ENCODE results near the gene SERPINB1.
"Not testable (repeated sequence)": the region's sequence is repeated elsewhere in the genome, so short reads cannot be mapped to it uniquely, and the experiment has no call there.

Gene SERPINB1

DNA sequence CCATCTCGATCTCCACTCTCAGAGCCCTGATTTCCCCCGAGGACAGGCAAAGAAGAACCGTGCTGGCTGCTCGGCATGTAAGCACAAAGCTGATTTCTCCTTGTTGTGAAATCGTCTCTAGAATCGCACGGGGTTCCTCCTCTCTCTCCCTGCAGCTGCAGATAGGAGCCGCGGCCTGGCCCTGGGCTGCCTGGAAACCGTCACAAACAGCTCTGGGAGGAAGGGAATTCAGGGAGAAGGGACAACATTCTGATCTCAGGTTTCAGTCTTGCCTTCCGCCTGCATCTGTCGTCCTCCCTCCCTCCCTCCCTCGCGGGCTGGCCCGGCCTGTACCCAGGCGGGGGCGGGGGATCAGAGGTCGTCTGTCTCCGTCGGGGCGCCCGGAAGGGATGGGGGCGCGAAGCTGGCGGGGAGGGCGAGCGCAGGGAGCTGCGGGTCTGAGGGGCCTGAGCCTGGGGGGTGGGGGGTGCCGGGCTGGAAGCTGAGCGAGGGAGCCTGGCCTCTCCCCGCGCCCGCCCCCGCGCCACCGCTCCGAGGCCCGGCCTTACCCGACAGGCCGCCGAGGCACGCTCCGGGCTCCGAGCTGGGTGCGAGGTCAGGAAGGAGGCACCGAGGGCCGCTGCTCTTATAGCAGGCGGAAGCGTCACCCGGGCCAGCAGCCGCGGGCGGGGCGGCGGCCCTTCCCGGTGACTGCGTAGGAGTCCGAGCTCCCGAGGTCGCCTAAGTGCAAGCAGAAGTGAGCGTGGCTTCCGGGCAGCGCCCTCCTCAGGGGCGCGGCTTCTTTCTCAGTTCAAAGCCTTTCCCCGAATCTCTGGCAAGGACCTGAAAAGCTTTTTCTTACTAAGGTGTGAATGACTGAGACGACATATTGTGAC lies at the start of gene SERPINB1:
Gene SERPINB1 (minus strand): TSS at position 600 of the 875 bp plus-strand sequence. CDS start 1,277 bp downstream, outside the sequence.
- DNase-seq: peak; percentile 92

DNA sequence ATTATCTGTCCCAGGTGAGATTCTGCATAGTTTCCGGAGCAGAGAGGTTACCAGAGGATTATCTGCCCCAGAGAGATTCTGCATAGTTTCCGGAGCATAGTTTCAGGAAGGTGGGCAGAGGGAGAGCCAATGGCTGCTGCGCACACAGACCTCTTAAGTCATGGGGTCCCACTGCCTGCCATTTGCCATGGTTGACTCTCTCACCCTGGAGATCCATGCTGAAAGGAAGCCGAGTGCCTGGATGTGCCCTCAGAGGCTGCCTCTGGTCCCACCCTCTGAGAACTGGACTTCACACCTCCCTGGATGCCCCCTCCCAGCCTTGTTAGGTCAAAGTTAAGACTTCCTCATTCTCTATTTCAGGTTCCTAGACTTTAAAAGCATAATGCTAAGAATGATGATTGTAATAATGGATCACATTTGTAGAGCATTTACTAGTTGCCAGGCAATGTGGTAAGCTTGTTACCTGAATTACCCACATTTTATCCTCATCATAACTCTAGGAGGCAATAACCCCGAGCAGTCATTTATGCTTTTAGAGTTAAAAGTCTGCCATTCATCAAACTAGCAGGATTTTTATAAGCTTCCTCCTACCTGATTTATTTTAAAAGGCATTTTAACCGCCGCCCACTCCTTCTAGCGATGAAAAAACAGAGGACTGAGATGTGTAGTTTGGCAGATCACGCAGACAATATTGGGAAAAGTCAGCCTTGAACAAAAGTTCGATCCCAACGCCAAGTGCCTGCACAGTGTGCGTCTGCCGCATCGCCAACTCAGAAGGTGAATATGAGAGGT lies 49.5 kb upstream of the SERPINB1 start:
- DNase-seq: no peak

DNA sequence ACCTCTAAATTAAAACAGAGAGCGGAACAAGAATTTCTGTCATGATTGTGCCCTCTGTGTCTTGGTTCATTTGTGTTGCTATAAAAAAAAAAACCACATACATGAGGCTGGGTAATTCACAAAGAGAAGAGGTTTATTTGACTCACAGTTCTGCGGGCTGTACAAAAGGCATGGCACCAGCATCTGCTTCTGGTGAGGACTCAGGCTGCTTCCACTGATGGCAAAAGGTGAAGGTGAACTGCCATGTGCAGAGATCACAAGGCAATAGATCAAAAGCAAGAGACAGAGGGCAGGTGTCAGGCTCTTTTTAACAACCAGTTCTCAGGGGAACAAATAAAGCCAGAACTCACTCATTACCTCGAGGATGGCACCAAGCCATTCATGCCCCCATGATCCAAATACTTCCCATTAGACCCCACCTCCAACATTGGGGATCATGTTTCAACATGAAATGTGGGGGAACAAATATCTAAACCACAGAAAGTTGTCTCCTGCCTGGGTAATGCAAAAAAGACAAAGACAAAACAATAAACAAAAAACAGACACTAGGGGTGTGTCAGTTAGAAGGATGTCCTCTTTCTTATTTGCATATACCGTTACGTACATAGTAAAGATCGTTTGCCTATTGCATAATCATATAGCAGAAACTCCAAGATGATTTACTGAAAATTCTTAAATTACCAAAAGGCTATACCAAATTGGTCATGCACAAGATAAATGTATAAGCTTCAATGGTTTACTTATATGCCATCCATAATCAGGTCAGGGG lies 44.5 kb upstream of the SERPINB1 start:
- DNase-seq: peak; percentile 55

DNA sequence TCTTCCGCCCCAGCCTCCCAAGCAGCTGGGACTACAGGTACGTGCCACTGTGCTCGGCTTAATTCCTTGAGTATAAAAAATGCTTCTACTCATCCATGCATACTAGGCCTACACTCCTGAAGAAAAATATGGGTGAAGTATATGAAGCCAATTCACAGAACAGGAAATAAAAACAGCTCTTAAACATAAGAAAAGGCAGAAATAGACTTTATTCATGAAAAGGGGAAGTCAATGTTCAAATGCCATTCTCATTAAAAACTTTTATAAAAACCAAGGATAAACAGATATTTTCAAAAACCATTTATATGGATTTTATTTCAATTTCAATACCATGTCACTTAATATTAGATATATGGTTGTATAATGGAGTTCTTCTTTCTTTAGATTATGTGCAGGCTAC lies 43.1 kb upstream of the SERPINB1 start:
- DNase-seq: no peak

DNA sequence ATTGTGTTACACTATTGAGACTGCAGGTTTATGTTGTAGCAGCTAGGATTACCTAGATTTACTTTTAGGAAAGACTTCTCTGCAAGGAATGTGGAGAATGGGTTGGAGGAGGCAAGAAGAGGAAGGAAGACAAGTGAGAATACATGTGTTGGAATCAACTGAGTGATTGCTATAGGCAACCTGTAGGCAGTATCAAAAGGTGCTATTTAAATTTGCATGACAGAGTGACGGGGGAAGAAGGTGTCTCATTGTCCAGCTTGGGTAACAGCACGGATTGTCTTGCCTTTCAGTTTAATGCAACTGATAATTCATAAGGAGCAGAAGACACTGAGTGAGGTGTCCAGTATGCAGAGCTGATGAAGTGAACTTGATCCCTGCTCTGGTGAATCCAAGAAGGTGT lies 42.0 kb upstream of the SERPINB1 start:
- no peak for DNase-seq

DNA sequence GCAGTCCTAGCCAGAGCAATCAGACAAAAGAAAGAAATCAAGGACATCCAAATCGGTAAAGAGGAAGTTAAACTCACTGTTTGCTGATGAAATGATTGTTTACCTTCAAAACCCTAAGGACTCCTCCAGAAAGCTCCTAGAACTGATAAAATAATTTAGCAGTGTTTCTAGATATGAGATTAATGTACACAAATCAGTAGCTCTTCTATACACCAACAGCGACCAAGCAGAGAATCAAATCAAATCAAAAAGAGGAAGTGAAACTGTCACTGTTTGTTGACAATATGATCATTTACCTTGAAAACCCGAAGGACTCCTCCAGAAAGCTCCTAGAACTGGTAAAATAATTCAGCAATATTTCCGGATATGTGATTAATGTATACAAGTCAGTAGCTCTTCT lies 39.8 kb upstream of the SERPINB1 start:
- DNase-seq: no peak

DNA sequence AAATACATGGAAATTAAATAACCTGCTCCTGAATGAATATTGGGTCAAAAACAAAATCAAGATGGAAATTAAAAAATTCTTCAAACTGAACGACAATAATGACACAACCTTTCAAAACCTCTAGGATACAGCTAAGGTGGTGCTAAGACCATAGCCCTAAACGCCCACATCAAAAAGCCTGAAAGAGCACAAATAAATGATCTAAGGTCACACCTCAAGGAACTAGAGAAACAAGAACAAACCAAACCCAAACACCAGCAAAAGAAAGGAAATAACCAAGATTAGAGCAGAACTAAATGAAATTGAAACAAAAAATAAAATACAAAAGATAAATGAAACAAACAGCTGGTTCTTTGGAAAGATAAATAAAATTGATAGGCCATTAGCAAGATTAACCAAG lies 38.5 kb upstream of the SERPINB1 start:
- DNase-seq: not testable (repeated sequence)

DNA sequence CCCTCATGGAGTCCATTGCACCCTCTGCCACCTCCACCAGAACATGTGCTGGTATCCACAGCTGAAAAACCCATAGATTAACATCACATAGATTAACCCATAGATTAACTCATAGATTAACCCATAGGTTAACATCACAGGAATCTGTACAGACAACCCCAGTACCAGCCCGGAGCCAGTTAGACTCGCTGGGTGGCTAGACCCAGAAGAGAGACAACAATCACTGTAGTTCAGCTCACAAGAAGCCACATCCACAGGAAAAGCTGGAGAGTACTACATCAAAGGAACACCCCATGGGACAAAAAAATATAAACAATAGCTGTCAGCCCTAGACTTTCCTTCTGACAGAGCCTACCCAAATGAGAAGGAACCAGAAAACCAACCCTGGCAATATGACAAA lies 36.3 kb upstream of the SERPINB1 start:
- no peak for DNase-seq

DNA sequence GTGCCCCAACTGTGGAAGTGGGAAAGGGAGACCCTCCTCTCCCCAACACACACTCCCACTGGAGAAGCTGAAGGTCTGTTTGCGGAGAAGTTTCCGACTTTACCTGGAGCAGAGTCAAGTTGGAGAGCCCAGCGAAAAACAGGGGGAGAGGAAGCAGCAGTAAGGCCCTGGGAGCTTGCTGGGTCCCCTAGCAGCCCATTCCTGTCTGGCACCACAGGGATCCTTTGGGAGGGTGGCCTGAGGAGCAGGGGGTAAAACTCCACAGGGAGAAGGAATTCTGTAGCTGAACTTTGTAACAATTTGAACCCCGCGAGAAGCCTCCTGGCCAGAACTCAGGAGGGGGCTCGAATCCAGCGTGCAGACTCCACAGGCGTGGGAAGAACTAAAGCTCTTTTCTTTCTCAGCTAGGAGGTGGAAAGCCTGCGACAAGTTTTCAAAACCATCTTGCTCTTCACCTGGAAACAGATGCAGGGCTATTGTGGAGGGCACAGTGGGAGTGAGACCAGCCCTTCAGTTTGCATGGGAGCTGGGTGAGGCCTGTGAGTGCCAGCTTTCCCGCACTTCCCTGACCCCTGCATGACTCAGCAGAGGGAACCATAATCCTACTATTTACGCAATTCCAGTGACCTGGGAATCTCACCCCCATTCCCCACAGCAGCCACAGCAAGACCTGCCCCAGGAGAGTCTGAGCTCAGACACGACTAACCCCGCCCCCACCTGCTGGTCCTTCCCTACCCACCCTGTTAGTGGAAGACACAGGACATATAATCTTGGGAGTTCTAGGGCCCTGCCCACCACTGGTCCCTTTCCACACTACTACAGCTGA lies 35.6 kb upstream of the SERPINB1 start:
- DNase-seq: no peak

DNA sequence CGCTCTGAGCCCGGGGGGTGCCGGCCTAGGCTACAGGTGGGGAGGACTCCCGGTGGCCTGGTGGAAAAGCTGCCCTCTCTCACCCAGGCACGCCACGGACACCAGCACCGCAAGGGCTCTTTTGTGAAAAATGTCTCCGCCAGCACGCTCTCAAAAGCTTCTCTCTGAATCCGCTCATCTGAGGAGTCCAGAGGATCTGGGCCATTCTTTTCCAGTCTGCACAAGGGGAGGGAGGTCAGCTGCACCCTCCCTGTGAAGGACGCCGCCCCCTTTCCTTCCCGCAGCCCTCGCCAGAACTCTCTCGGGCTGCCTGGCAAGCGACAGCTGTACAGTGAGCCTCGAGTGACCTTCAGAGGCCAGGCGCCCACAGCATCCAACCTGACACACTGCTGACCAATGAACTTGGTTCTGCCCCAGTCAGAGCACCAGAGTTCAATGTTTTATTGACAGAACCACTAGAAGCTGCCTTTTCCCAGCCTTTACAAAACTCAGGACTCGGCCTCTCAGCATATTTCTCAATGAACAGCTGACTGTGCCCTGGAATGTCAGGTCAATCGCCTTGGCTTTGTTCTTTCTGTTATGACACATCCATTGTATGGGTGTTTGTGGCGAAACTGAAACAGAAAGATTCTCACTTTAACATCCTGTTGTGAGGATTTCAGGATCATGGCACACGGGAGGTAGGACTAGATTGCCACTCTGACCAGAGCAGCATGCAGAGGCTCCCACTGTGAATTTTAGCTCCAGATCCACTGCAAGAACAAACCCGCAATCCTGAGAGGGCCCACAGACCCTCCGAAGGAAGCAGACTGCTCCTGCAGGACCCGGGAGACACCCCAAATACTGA lies 34.8 kb upstream of the SERPINB1 start:
- no peak for DNase-seq

DNA sequence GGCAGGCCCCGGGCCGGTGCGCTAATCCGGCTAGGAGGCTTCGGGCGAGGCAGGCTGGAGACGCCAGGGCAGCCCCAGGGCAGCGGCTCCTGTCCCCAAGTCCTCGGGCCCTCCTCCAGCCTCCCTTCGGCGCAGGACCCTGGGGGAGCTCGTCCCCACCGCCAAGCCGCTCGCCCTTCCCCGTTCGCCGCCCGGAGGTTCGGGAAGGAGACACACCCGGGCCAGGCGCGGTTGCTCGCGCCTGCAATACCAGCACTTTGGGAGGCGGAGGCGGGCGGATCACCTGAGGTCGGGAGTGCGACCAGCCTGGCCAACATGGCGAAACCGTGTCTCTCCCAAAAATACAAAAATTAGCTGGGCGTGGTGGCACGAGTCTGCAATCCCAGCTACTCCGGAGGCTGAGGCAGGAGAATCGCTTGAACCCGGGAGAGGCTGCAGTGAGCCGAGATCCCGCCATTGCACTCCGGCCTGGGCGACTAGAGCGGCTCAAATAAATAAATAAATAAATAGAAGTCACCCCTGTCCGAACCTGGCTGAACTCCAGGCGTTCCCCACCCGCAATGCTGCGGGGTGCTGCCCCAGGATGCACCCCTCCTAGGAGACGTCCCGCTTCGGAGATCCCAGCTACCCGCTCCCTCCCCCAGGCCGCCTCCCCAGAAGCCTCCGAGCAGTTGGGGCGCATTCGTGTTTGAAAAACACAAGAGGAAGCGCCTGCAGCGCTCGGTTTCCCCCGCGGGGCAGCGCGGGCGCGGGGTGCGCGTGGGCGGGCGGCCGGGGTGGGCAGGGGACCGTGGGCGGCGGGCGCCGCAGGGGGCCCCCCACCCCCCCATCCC lies 33.9 kb upstream of the SERPINB1 start:
- DNase-seq: peak; percentile 15

DNA sequence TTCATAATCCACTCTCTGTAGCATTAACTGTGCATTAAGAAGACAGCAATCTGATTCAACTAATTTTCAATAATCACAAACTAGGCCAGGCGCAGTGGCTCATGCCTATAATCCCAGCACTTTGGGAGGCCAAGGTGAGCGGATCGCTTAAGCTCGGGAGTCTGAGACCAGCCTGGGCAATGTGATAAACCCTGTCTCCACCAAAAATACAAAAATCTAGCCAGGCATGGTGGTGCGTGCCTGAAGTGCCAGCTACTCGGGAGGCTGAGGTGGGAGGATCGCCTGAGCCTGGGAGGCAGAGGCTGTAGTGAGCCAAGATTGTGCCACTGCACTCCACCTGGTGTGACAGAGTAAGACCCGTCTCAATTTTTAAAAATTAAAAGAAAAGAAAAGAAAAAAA lies 32.0 kb upstream of the SERPINB1 start:
- DNase-seq: no peak

DNA sequence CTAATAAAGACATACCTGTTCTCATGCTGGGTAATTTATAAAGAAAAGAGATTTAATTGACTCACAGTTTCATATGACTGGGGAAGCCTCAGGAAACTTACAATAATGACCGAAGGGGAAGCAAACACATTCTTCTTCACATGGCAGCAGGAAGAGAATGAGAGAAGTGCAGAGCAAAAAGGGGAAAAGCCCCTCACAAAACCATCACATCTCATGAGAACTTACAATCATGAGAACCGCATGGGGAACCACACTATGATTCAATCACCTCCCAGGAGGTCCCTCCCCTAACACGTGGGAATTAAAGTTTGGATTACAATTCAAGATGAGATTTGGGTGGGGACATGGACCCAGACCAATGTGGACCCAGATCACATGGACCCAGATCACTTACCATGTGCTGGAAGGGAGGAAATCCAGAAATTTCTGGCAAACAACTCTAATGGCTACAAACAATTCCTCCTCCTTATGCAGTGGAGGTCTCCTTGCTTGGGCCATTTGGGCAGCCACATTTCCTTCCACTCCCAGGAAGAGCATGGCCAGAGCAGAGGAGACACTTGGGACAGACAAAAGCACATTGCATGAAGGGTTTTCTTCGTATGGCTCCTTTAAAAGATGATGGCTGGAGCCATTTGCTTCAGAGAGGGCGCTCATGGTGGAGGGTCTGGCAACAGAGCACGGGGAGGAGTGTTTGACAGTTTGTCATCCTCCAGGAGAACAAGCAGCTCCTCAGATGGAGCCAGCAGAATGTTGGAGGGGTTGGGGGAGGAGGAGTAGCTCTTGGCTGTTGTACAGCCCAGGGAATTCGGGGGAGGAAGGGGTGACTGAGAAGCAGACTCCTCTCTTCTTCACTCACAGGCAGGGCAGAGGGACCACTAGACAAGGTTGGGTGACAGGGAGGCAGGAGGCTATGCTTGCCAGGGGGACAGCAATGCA lies 31.0 kb upstream of the SERPINB1 start:
- no peak for DNase-seq

DNA sequence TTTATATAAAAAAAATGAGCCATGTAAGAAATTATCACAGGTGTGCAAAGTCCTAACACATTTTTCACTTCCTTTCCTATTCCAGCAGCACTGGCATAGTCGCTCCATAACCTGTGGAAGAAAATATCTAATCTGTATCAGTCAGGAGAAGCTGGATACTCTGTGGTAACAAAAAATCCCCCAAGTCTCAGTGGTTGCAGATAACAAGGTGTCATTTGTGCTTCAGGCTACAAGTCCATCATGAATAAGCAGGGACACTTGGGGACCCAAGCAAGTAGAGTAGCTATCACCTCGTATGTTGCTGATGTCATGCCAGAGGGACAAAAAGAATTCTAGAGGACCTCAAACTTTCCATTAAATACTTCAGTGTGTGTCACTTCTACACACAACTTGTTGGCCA lies 30.3 kb upstream of the SERPINB1 start:
- DNase-seq: no peak

DNA sequence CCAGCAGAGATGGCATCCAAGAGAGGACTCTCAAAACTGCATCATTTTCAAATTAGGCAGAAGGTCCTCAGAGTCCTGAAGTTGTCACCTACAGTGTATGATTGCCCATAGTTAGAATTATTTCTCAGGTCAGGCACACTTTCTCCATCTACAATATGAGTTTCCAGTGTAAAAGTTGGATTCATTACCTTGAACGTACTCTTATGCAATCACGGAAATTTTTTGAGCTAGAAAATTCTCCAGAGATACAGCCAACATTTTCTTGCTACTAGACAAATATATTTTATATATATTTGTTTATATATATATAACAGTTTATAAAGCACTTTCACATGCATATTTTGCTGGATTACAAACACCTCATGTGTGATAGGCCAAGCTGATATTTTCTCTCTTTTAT lies 29.4 kb upstream of the SERPINB1 start:
- no peak for DNase-seq

DNA sequence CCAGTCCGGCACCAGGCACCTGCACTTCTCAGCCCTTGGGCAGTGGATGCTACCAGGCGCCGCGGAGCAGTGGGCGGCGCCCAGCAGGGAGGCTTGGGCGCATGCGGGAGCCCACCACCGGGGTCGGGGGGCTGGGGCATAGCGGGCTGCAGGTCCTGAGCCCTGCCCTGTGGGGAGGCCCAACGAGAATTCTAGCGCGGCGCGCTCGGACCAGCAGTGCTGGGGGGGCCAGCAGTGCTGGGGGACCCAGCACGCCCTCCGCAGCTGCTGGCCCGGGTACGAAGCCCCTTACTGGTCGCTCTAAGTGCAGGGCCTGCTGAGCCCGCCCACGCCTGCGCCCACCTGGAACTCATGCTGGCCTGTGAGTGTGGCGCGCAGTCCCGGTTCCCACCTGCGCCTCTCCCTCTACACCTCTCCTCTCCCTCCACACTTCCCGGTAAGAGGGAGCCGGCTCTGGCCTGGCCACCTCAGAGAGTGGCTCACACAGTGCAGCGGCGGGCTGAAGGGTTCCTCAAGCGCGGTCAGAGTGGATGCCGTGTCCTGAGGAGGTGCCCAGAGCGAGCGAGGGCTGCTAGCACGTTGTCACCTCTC lies 28.5 kb upstream of the SERPINB1 start:
- DNase-seq: no peak

DNA sequence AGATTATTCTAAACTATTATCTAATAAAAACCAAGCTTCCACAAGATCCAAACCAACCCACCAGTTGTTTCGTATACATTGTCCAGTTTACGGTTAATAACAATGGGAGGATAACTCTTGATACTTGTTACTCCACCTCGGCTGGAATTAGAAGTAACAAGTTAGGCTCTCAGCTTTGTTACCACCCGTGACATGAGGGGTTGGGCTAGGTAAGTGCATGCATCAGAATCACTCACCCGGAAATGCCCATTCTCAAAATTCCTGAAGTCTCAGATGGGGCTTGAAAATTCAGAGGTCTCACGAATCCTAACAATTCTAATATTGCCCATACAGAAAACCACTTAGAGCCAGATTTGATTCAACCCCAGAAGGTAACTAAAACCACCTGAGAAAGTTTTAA lies 27.0 kb upstream of the SERPINB1 start:
- no peak for DNase-seq

DNA sequence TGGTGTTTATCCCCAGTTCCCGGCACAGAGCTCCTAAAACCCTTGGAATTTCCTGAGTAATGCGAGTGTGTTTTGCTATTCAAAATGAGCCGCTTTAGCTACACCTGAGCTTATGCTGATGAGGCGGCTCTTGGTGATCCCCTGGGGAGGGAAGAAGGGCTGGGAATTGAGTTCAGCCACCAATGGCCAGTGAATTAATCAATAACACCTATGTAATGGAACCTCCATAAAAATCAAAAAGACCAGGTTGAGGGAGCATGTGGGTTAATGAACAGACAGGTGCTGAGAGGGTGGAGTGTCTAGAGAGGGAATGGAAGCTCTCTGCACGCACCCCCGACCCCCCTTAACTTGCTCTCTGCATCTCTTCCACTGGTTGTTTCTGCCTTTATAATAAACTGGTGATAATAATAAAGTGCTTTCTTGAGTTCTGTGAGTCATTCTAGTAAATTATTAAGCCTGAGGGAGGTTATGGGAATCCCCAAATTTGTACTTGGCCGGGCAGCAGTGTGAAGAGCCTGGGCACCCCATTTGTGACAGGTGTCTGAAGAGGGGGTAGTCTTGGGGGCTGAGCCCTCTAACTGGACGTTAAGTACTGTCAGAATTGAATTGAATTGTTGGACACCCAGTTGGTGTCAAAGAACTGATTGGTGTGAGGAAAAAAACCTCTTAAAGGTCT lies 24.6 kb upstream of the SERPINB1 start:
- no peak for DNase-seq

All from NCI-H2171 (cell line).